ENCODE results near the gene SLC13A3. TPM values are rescaled to one million over a fixed set of nuclear protein-coding genes. Genes with fewer than 3 reads are reported as not detected.
A peak's percentile ranks its signal among the peaks of the same experiment; 100 is the strongest.

The SLC13A3 gene
- total RNA-seq, 1 experiment from 2014 or later = 9.1 TPM

- no TSS peak for BruUV-seq (replicated peaks)
- ChIA-PET POLR2A (ENCODE audit: unreplicated experiment) (no interaction called here), CTCF (no interaction called here)
- H2AFZ ChIP-seq = no peak overlapping the region
- H3K27me3 ChIP-seq (ENCODE audit: insufficient read depth, low read depth) = no peaks in the 10 kb centered on the region
- TF ChIP-seq EZH2 (IDR thresholded peaks at IDR 0.05; ENCODE audit: low read depth) (no peak), CTCF (conservative IDR thresholded peaks at IDR 0.05) (no peak)
- no peaks in the 10 kb centered on the region for H3K79me2 ChIP-seq (ENCODE audit: low read depth)
- no peaks in the 10 kb centered on the region for H3K9me2 ChIP-seq (ENCODE audit: insufficient read depth)
- no peak for DNase-seq
- no peaks in the 10 kb centered on the region for H4K20me1 ChIP-seq (ENCODE audit: insufficient read depth)
- no peaks in the 10 kb centered on the region for H3F3A ChIP-seq (ENCODE audit: insufficient read depth, low read depth)
- H3K27ac ChIP-seq = no peak overlapping the region
- H3K9me3 ChIP-seq (ENCODE audit: insufficient read depth, low read depth) = peaks cover 9% of the 10 kb centered on the region; the same call in 1 of the 2 replicates
- no peaks in the 10 kb centered on the region for H3K36me3 ChIP-seq (ENCODE audit: low read depth)
- intact Hi-C loops (cut with micrococcal nuclease; ENCODE audit: unreplicated experiment) = no loop called here
- no peak overlapping the region for H3K4me3 ChIP-seq
- no peaks in the 10 kb centered on the region for H3K4me1 ChIP-seq (replicated peaks; ENCODE audit: insufficient read depth)
- no peak overlapping the region for H3K4me2 ChIP-seq
Measured at GRCh38 chr20:46624946-46625345, 26.3 kb downstream of the SLC13A3 start.

GRCh38 chr20:46622165-46622564, 29.1 kb downstream of the SLC13A3 start:
- BruUV-seq (replicated peaks) = no TSS peak
- H3K9me3 ChIP-seq (ENCODE audit: insufficient read depth, low read depth) = peaks cover 5% of the 10 kb centered on the region; the same call in 1 of the 2 replicates
- H3K79me2 ChIP-seq (ENCODE audit: low read depth) = no peaks in the 10 kb centered on the region
- no peak for DNase-seq
- intact Hi-C loops (cut with micrococcal nuclease; ENCODE audit: unreplicated experiment) = no loop called here
- POLR2A ChIA-PET (ENCODE audit: unreplicated experiment) = no interaction called here
- no peak overlapping the region for H3K4me2 ChIP-seq
- no peaks in the 10 kb centered on the region for H3F3A ChIP-seq (ENCODE audit: insufficient read depth, low read depth)
- H3K36me3 ChIP-seq (ENCODE audit: low read depth) = no peaks in the 10 kb centered on the region
- H3K4me1 ChIP-seq (replicated peaks; ENCODE audit: insufficient read depth) = no peaks in the 10 kb centered on the region
- no peaks in the 10 kb centered on the region for H4K20me1 ChIP-seq (ENCODE audit: insufficient read depth)
- H3K9me2 ChIP-seq (ENCODE audit: insufficient read depth) = no peaks in the 10 kb centered on the region
- no peak for TF ChIP-seq CTCF (conservative IDR thresholded peaks at IDR 0.05)
- TF ChIP-seq EZH2 (IDR thresholded peaks at IDR 0.05; ENCODE audit: low read depth) = no peak
- no peaks in the 10 kb centered on the region for H3K27me3 ChIP-seq (ENCODE audit: insufficient read depth, low read depth)
- H3K4me3 ChIP-seq = no peak overlapping the region
- no peak overlapping the region for H3K27ac ChIP-seq
- CTCF ChIA-PET = no interaction called here
- H2AFZ ChIP-seq = no peak overlapping the region

- ChIA-PET POLR2A (ENCODE audit: unreplicated experiment) (interaction anchor here (0.6 kb wide), 1 partner anchor 72 kb away, joined by 3 read pairs; no protein-coding TSS in a partner anchor), CTCF (no interaction called here)
- intact Hi-C loops (cut with micrococcal nuclease; ENCODE audit: unreplicated experiment) = no loop called here
- Histone ChIP-seq H4K20me1 (ENCODE audit: insufficient read depth) (no peaks in the 10 kb centered on the region), H3K27ac (no peak overlapping the region), H3K4me2 (no peak overlapping the region), H3K36me3 (ENCODE audit: low read depth) (no peaks in the 10 kb centered on the region), H3K79me2 (ENCODE audit: low read depth) (no peaks in the 10 kb centered on the region), H3K27me3 (ENCODE audit: insufficient read depth, low read depth) (0 out of 2 replicates have a peak, but pooled peaks cover 4% of the 10 kb centered on the region), H3K9me2 (ENCODE audit: insufficient read depth) (no peaks in the 10 kb centered on the region), H2AFZ (no peak overlapping the region), H3K4me1 (replicated peaks; ENCODE audit: insufficient read depth) (no peaks in the 10 kb centered on the region), H3K4me3 (no peak overlapping the region), H3F3A (ENCODE audit: insufficient read depth, low read depth) (no peaks in the 10 kb centered on the region), H3K9me3 (ENCODE audit: insufficient read depth, low read depth) (peaks cover 5% of the 10 kb centered on the region; the same call in 1 of the 2 replicates)
- BruUV-seq (replicated peaks) = no TSS peak
- TF ChIP-seq EZH2 (IDR thresholded peaks at IDR 0.05; ENCODE audit: low read depth) (no peak), CTCF (conservative IDR thresholded peaks at IDR 0.05) (no peak)
- peak in 1 of 2 experiments; percentile 31 for DNase-seq
Measured at GRCh38 chr20:46621492-46621891, 29.8 kb downstream of the SLC13A3 start.

All from PC-9 (cell line).